ENCODE measurements around the gene MSANTD1. TPM values are rescaled to one million over a fixed set of nuclear protein-coding genes. Genes with fewer than 3 reads are reported as not detected.

The MSANTD1 gene
- polyA plus RNA-seq, 1 experiment: 0.04 TPM

- POLR2A ChIA-PET: no interaction called here
- TF ChIP-seq, protein P1, sequence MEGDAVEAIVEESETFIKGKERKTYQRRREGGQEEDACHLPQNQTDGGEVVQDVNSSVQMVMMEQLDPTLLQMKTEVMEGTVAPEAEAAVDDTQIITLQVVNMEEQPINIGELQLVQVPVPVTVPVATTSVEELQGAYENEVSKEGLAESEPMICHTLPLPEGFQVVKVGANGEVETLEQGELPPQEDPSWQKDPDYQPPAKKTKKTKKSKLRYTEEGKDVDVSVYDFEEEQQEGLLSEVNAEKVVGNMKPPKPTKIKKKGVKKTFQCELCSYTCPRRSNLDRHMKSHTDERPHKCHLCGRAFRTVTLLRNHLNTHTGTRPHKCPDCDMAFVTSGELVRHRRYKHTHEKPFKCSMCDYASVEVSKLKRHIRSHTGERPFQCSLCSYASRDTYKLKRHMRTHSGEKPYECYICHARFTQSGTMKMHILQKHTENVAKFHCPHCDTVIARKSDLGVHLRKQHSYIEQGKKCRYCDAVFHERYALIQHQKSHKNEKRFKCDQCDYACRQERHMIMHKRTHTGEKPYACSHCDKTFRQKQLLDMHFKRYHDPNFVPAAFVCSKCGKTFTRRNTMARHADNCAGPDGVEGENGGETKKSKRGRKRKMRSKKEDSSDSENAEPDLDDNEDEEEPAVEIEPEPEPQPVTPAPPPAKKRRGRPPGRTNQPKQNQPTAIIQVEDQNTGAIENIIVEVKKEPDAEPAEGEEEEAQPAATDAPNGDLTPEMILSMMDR (IDR thresholded peaks at IDR 0.05; ENCODE audit: low read depth, low read length): no peak
- no peak overlapping the region for H3K27ac ChIP-seq (ENCODE audit: low read depth, low read length)
- no peaks in the 10 kb centered on the region; the same call in 1 of the 2 replicates for H3K9me3 ChIP-seq (ENCODE audit: control insufficient read depth, insufficient read depth, low read length)
- H3K27me3 ChIP-seq (ENCODE audit: control insufficient read depth, insufficient read depth, low read length): no peaks in the 10 kb centered on the region
- H3K4me3 ChIP-seq (ENCODE audit: low read depth, low read length): no peak overlapping the region
- DNase-seq (ENCODE audit: low read depth, low spot score): no peak
- CTCF ChIA-PET: interaction anchor here (0.8 to 1.1 kb wide), 3 partner anchors 9 to 277 kb away, joined by 3 to 6 read pairs (median 3); no protein-coding TSS in a partner anchor
Observed at GRCh38 chr4:3202836-3203820, 45.8 kb upstream of the MSANTD1 start.

- TF ChIP-seq, protein P1 (IDR thresholded peaks at IDR 0.05; ENCODE audit: low read depth, low read length): no peak
- ChIA-PET POLR2A (no interaction called here), CTCF (interaction anchor here (0.8 to 1.1 kb wide), 3 partner anchors 10 to 277 kb away, joined by 3 to 6 read pairs (median 3); no protein-coding TSS in a partner anchor)
- Histone ChIP-seq H3K4me3 (ENCODE audit: low read depth, low read length) (no peak overlapping the region), H3K9me3 (ENCODE audit: control insufficient read depth, insufficient read depth, low read length) (no peaks in the 10 kb centered on the region; the same call in 1 of the 2 replicates), H3K27me3 (ENCODE audit: control insufficient read depth, insufficient read depth, low read length) (no peaks in the 10 kb centered on the region), H3K27ac (ENCODE audit: low read depth, low read length) (peak overlapping the region; percentile 25)
- no peak for DNase-seq (ENCODE audit: low read depth, low spot score)
Observed at GRCh38 chr4:3203971-3204431, 45.0 kb upstream of the MSANTD1 start.

DNA sequence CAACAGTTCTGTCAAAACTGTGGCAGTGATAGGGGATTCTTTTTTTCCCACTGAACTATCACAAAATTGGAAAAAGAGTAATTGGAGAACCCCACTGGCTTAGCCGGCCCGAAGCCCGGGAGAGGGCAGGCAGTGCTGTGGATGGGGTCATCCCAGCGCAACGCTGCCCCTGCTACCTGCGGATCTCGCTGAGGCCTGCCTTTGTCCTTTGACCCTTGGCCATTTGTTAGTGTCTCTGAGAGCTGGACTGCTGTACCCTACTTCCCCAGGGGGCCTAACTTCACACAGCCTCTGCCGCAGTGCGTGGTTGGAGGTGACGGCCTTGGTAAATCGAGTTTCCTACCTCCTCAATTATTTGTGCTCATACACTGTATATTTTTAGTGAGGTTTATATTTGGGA is 43.0 kb upstream of the MSANTD1 start:
- H3K4me3 ChIP-seq (ENCODE audit: low read depth, low read length): no peak overlapping the region
- TF ChIP-seq, protein P1 (IDR thresholded peaks at IDR 0.05; ENCODE audit: low read depth, low read length): no peak
- no peak overlapping the region for H3K27ac ChIP-seq (ENCODE audit: low read depth, low read length)
- no peaks in the 10 kb centered on the region for H3K27me3 ChIP-seq (ENCODE audit: control insufficient read depth, insufficient read depth, low read length)
- ChIA-PET POLR2A (no interaction called here), CTCF (no interaction called here)
- no peak for DNase-seq (ENCODE audit: low read depth, low spot score)
- no peaks in the 10 kb centered on the region for H3K9me3 ChIP-seq (ENCODE audit: control insufficient read depth, insufficient read depth, low read length)

- ChIA-PET CTCF (no interaction called here), POLR2A (no interaction called here)
- H3K27me3 ChIP-seq (ENCODE audit: control insufficient read depth, insufficient read depth, low read length): no peaks in the 10 kb centered on the region
Observed at GRCh38 chr4:3206439-3207100, 42.4 kb upstream of the MSANTD1 start.

More at GRCh38 chr4:3206439-3207100, 42.4 kb upstream of the MSANTD1 start:
- DNase-seq (ENCODE audit: low read depth, low spot score): no peak
- no peaks in the 10 kb centered on the region for H3K9me3 ChIP-seq (ENCODE audit: control insufficient read depth, insufficient read depth, low read length)
- H3K4me3 ChIP-seq (ENCODE audit: low read depth, low read length): no peak overlapping the region
- TF ChIP-seq, protein P1 (IDR thresholded peaks at IDR 0.05; ENCODE audit: low read depth, low read length): no peak
- no peak overlapping the region for H3K27ac ChIP-seq (ENCODE audit: low read depth, low read length)

Data from AG04450 (cell line).